HepG2 (cell line): ENCODE measurements around the gene SNX12.

Experiments
- CTCF ChIP-seq: sonication (generic); formaldehyde crosslinking; IDR thresholded peaks from 2 replicates; pipeline ENCODE4 v1.5.0; 2020; ENCODE audit warnings: mild to moderate bottlenecking, missing genetic modification reagents, moderate library complexity
- JUN ChIP-seq: sonication (generic); formaldehyde crosslinking; IDR thresholded peaks from 2 replicates; pipeline ENCODE4 v1.4.0; 2020; ENCODE audit warnings: mild to moderate bottlenecking, missing genetic modification reagents
- JUND ChIP-seq: sonication (generic); formaldehyde crosslinking; IDR thresholded peaks from 2 replicates; pipeline ENCODE4 v1.8.0; 2022; ENCODE audit warnings: mild to moderate bottlenecking, missing genetic modification reagents
- MXD1 ChIP-seq: sonication (generic); formaldehyde crosslinking; IDR thresholded peaks from 2 replicates; pipeline ENCODE4 v1.4.0; 2020; ENCODE audit warnings: mild to moderate bottlenecking, missing genetic modification reagents
- NCOA5 ChIP-seq: sonication (generic); formaldehyde crosslinking; IDR thresholded peaks from 2 replicates; pipeline ENCODE4 v1.4.0; 2020; ENCODE audit warnings: missing genetic modification reagents
- POLR2A ChIP-seq, 2 experiments: IDR thresholded peaks; 2 replicates each; pipeline ENCODE4 v1.6.1; 2011; ENCODE audit warnings: low read depth in 2 of 2, low read length in 2 of 2, mild to moderate bottlenecking in 1 of 2, moderate library complexity in 1 of 2; ENCODE audit not compliant: insufficient read depth in 1 of 2
- SETDB1 ChIP-seq: sonication (generic); formaldehyde crosslinking; IDR thresholded peaks from 2 replicates; pipeline ENCODE4 v1.5.1; 2020; ENCODE audit warnings: missing genetic modification reagents, mild to moderate bottlenecking, borderline replicate concordance
- TBX3 ChIP-seq: fragments of 450-650 bp; IDR thresholded peaks from 2 replicates; pipeline ENCODE4 v1.6.1; 2017; ENCODE audit warnings: antibody characterized with exemption, mild to moderate bottlenecking, inconsistent platforms, borderline replicate concordance
- U2AF1 ChIP-seq: fragments of 200-400 bp; formaldehyde crosslinking; optimal IDR thresholded peaks from 2 replicates; pipeline ENCODE3; 2017; ENCODE audit warnings: mild to moderate bottlenecking, low read depth, low read length
- ZNF772 ChIP-seq: sonication (generic); formaldehyde crosslinking; IDR thresholded peaks from 2 replicates; pipeline ENCODE4 v1.5.0; 2020; ENCODE audit warnings: mild to moderate bottlenecking, missing genetic modification reagents
- TF ChIP-seq, protein P1 (sequence below): IDR thresholded peaks from 2 replicates; pipeline ENCODE4 v1.6.1; 2016; ENCODE audit warnings: mild to moderate bottlenecking, missing biosample characterization, missing genetic modification reagents

- TF ChIP-seq SETDB1 (CRISPR knock-in tag) (no peak), CTCF (CRISPR knock-in tag) (no peak), U2AF1 (no peak), JUND (CRISPR knock-in tag) (no peak), TBX3 (no peak), MXD1 (CRISPR knock-in tag) (no peak), POLR2A (IDR thresholded peaks at IDR 0.05; ENCODE audit: insufficient read depth in 1 of 2, low read depth in 2 of 2, low read length in 2 of 2) (no peak), NCOA5 (CRISPR knock-in tag) (no peak), ZNF772 (no peak), JUN (CRISPR knock-in tag) (no peak)
- TF ChIP-seq, protein P1, sequence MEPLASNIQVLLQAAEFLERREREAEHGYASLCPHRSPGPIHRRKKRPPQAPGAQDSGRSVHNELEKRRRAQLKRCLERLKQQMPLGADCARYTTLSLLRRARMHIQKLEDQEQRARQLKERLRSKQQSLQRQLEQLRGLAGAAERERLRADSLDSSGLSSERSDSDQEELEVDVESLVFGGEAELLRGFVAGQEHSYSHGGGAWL (CRISPR knock-in tag) = no peak
Observed at GRCh38 chrX:71052721-71053120, 15.4 kb downstream of the SNX12 start.
